ENCODE measurements around the gene CENPT.

CENPT gene, protein sequence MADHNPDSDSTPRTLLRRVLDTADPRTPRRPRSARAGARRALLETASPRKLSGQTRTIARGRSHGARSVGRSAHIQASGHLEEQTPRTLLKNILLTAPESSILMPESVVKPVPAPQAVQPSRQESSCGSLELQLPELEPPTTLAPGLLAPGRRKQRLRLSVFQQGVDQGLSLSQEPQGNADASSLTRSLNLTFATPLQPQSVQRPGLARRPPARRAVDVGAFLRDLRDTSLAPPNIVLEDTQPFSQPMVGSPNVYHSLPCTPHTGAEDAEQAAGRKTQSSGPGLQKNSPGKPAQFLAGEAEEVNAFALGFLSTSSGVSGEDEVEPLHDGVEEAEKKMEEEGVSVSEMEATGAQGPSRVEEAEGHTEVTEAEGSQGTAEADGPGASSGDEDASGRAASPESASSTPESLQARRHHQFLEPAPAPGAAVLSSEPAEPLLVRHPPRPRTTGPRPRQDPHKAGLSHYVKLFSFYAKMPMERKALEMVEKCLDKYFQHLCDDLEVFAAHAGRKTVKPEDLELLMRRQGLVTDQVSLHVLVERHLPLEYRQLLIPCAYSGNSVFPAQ

DNA sequence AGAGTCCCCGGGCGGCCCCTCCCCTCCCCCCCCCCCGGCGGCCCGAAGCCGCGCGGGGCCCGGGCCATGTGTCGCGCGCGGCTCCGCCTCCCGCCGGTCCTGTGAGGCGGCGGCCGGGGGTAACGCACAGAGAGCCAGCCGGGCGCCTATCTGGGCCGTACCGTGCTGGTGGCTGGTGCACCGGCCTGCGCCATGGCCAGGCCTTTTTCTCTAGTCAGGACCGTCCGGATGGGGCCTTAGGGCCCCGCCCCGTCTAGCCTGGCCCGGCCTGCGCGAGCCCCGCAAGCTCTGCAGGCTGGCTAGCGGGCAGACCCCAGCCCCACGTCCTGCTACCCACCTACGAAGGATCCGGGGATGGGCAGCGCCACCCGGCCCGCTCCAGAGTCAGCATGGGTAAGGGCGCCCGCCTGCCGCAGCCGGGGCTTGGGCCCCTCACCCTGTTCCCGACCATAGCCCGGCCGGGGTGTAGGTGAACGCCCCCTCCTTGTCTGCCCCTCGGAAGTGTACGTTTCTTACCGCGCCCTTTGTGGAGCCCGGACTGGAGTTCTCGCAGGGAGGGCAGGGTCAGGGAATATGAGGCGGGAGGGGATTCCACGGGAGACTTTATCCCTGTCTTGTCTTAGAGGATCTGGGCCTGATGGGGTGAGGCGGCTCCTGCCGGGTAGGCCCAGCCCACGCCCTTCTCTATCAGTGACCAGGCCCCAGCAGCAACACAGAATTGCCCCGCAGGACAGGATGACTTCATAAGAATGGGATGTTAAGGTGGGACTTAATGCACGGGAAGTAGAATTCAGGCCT lies at the start of gene CENPT:
Gene CENPT (minus strand): TSS at position 630 of the 798 bp plus-strand sequence. CDS start 13,834 bp downstream, outside the sequence.
- POLR2A ChIA-PET (ENCODE audit: low non-redundant PET): interaction anchor here (1.0 kb wide), 1 partner anchor 24 kb away, joined by 3 read pairs; no protein-coding TSS in a partner anchor
- TF ChIP-seq, protein P1, sequence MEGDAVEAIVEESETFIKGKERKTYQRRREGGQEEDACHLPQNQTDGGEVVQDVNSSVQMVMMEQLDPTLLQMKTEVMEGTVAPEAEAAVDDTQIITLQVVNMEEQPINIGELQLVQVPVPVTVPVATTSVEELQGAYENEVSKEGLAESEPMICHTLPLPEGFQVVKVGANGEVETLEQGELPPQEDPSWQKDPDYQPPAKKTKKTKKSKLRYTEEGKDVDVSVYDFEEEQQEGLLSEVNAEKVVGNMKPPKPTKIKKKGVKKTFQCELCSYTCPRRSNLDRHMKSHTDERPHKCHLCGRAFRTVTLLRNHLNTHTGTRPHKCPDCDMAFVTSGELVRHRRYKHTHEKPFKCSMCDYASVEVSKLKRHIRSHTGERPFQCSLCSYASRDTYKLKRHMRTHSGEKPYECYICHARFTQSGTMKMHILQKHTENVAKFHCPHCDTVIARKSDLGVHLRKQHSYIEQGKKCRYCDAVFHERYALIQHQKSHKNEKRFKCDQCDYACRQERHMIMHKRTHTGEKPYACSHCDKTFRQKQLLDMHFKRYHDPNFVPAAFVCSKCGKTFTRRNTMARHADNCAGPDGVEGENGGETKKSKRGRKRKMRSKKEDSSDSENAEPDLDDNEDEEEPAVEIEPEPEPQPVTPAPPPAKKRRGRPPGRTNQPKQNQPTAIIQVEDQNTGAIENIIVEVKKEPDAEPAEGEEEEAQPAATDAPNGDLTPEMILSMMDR (conservative IDR thresholded peaks at IDR 0.05; ENCODE audit: low read depth): no peak
- peak; percentile 75 for DNase-seq (ENCODE audit: low spot score)
- H3K27ac ChIP-seq: peak within 1 kb of the TSS; percentile 96
- CTCF ChIA-PET: no interaction called here

DNA sequence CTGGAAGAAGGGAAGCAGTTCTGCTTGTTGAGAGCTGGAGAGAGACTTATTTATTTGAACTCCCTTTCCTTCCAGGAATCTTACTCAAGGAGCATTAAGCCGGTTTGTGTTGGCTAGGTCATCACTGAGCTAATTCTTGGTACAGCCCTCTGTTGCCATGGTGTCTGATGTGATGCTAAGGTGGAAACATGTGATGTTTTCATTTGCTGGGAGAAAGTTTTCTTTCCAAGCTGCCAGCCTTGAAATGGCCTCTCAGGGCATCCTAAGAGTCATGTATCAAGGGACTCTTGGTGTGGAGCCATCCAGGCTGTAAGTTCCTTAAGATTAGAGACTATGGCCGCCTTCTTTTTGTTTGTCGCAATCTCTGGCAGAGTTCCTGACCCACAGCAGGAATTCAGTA lies 49.7 kb upstream of the CENPT start:
- no peak for DNase-seq (ENCODE audit: low spot score)
- ChIA-PET POLR2A (ENCODE audit: low non-redundant PET) (no interaction called here), CTCF (interaction anchor here (1.2 kb wide), 1 partner anchor 81 kb away, joined by 3 read pairs; no protein-coding TSS in a partner anchor)
- peak overlapping the region; percentile 72 for H3K27ac ChIP-seq
- TF ChIP-seq, protein P1 (conservative IDR thresholded peaks at IDR 0.05; ENCODE audit: low read depth): no peak

DNA sequence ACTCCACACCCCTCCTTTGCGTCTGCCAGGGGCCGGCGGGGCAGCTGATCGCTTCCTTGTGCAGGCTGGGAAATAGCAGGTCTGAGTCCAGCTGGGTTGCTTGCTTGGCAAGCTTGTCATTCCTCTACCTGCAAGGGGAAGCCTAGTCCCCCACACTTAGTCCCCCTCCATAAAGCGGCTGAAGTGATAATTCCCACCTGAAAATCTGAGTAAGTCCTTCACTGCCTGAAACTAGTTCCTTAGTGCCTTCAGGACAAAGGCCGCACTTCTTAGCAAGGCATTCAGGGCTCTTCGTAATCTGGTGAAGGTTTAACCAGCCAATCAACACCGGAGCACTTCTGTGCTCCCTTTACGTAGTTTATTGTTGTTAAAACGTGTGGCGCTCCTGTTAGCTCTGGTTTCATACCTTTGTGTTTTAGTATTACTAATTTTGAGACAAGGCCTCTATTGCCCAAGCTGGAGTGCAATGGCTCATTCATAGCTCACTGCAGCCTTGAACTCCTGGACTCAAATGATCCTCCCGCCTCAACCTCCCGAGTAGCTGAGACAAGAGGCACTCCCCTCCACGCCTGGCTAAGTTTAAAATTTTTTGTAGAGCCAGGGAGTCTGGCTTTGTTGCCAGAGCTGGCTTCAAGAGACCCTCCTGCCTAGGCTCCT lies 46.4 kb upstream of the CENPT start:
- TF ChIP-seq, protein P1 (conservative IDR thresholded peaks at IDR 0.05; ENCODE audit: low read depth): no peak
- CTCF ChIA-PET: interaction anchor here (0.7 to 1.0 kb wide), 2 partner anchors 17 to 33 kb away, joined by 3 read pairs; no protein-coding TSS in a partner anchor
- POLR2A ChIA-PET (ENCODE audit: low non-redundant PET): no interaction called here
- H3K27ac ChIP-seq: peak overlapping the region; percentile 83
- peak; percentile 31 for DNase-seq (ENCODE audit: low spot score)

DNA sequence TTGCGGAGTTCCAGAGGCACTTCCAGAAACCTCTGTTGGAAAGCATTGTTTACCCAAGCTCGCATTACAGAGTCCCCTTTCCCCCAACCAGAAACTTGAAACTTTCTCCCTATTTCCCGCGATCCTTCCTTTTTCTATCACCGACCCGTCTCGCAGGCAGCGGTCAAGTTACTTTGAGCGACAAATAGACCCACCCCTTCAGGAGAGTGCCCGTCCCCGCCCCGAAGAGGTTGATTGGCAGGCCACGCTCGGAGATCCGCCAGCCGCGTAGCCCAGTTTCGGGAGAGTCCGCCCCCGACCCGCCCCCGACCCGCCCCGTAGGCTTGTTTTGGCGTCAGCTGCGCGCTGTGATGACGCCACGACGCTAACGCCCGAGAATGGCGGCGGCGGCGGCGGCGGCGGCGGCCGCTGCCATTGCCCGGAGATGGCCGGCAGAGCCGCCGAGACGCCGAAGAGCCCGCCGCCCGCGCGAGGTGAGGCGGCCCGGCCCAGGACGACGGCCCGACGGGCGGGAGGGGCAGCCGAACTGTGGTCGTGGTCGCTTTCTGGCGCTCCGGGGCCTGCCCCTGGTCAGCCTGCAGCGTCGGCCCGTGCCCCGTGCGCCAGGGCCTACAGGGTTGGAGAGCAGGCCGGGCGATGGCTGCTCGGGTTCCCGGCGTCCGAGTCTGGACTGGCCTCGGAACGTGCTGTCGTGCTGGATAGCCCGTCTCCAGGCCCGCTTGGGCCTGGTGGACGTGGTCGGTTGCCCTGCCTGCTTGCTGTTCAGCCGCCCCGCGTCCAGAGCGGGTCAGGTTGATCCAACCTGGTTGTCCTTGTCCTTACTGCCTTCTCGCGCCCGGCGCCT lies 45.6 kb upstream of the CENPT start, which contains the start of gene PSKH1:
Gene PSKH1 (plus strand): TSS at position 356 of the 844 bp plus-strand sequence. CDS start 15,496 bp downstream, outside the sequence.
- TF ChIP-seq, protein P1 (conservative IDR thresholded peaks at IDR 0.05; ENCODE audit: low read depth): no peak
- peak within 1 kb of the TSS; percentile 83 for H3K27ac ChIP-seq
- peak; percentile 100 for DNase-seq (ENCODE audit: low spot score)
- POLR2A ChIA-PET (ENCODE audit: low non-redundant PET): interaction anchor here (0.6 kb wide), 1 partner anchor 18 kb away, joined by 3 read pairs; no protein-coding TSS in a partner anchor
- CTCF ChIA-PET: no interaction called here

DNA sequence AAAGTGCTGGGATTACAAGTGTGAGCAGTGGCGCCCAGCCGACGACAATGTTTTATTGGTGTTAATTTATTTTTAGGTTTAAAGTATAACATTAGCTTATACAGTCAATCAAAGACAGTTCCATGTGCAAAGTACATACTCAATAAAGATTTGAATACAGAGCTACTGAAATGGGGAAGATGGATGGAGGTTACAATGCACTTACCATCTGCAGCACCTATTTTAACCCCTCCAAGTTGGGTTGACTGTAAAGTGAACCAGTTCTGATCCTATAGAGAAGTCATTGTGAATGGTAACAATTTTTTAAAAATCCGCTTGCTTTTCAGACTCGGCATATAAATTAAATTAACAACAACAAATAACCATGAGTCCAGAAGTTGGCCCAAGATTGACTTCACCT lies 44.9 kb upstream of the CENPT start:
- POLR2A ChIA-PET (ENCODE audit: low non-redundant PET): no interaction called here
- TF ChIP-seq, protein P1 (conservative IDR thresholded peaks at IDR 0.05; ENCODE audit: low read depth): no peak
- no peak for DNase-seq (ENCODE audit: low spot score)
- H3K27ac ChIP-seq: no peak overlapping the region; the same call in 1 of the 2 replicates
- CTCF ChIA-PET: no interaction called here
